ENCODE measurements around the gene TTC7B.

The TTC7B gene

GRCh38 chr14:90651271-90651804, 164.9 kb downstream of the TTC7B start:
- no peaks in the 10 kb centered on the region for H3K9me3 Mint-ChIP-seq
- no peak for DNase-seq

GRCh38 chr14:90649557-90650135, 166.6 kb downstream of the TTC7B start:
- H3K27me3 Mint-ChIP-seq, result no peaks in the 10 kb centered on the region
- no peak overlapping the region for H3K4me3 Mint-ChIP-seq
- no peaks in the 10 kb centered on the region for H3K4me1 Mint-ChIP-seq (ENCODE audit: low read depth)
- no peak overlapping the region for H3K27ac Mint-ChIP-seq
- H3K36me3 Mint-ChIP-seq (ENCODE audit: low read depth), result no peaks in the 10 kb centered on the region
- no peaks in the 10 kb centered on the region for H3K9me3 Mint-ChIP-seq
- DNase-seq, result no peak

More at GRCh38 chr14:90651271-90651804, 164.9 kb downstream of the TTC7B start:
- H3K4me1 Mint-ChIP-seq (ENCODE audit: low read depth), result no peaks in the 10 kb centered on the region
- H3K27me3 Mint-ChIP-seq, result no peaks in the 10 kb centered on the region
- H3K36me3 Mint-ChIP-seq (ENCODE audit: low read depth), result no peaks in the 10 kb centered on the region
- H3K4me3 Mint-ChIP-seq, result no peak overlapping the region
- H3K27ac Mint-ChIP-seq, result no peak overlapping the region

GRCh38 chr14:90649083-90649482, 167.1 kb downstream of the TTC7B start:
- Mint-ChIP-seq H3K36me3 (ENCODE audit: low read depth) (no peaks in the 10 kb centered on the region), H3K4me1 (ENCODE audit: low read depth) (no peaks in the 10 kb centered on the region), H3K27ac (no peak overlapping the region), H3K9me3 (no peaks in the 10 kb centered on the region), H3K4me3 (no peak overlapping the region), H3K27me3 (no peaks in the 10 kb centered on the region)
- no peak for DNase-seq

GRCh38 chr14:90648421-90648820, 167.8 kb downstream of the TTC7B start:
- Mint-ChIP-seq H3K9me3 (no peaks in the 10 kb centered on the region), H3K4me1 (ENCODE audit: low read depth) (no peaks in the 10 kb centered on the region), H3K27ac (no peak overlapping the region), H3K36me3 (ENCODE audit: low read depth) (no peaks in the 10 kb centered on the region), H3K4me3 (no peak overlapping the region), H3K27me3 (no peaks in the 10 kb centered on the region)
- no peak for DNase-seq

GRCh38 chr14:90647473-90648005, 168.7 kb downstream of the TTC7B start:
- Mint-ChIP-seq H3K4me1 (ENCODE audit: low read depth) (no peaks in the 10 kb centered on the region), H3K27me3 (no peaks in the 10 kb centered on the region), H3K9me3 (no peaks in the 10 kb centered on the region), H3K36me3 (ENCODE audit: low read depth) (no peaks in the 10 kb centered on the region), H3K27ac (no peak overlapping the region), H3K4me3 (no peak overlapping the region)
- no peak for DNase-seq

- no peak for DNase-seq
- H3K4me1 Mint-ChIP-seq (ENCODE audit: low read depth), result no peaks in the 10 kb centered on the region
- no peaks in the 10 kb centered on the region for H3K36me3 Mint-ChIP-seq (ENCODE audit: low read depth)
- H3K4me3 Mint-ChIP-seq, result no peak overlapping the region
- no peak overlapping the region for H3K27ac Mint-ChIP-seq
- H3K27me3 Mint-ChIP-seq, result no peaks in the 10 kb centered on the region
- H3K9me3 Mint-ChIP-seq, result no peaks in the 10 kb centered on the region
Measured at GRCh38 chr14:90645842-90646443, 170.3 kb downstream of the TTC7B start.

- no peaks in the 10 kb centered on the region for H3K36me3 Mint-ChIP-seq (ENCODE audit: low read depth)
- DNase-seq, result no peak
- H3K4me3 Mint-ChIP-seq, result no peak overlapping the region
- no peaks in the 10 kb centered on the region for H3K27me3 Mint-ChIP-seq
- H3K9me3 Mint-ChIP-seq, result no peaks in the 10 kb centered on the region
- H3K27ac Mint-ChIP-seq, result no peak overlapping the region
- no peaks in the 10 kb centered on the region for H3K4me1 Mint-ChIP-seq (ENCODE audit: low read depth)
Measured at GRCh38 chr14:90644882-90645281, 171.3 kb downstream of the TTC7B start.

- Mint-ChIP-seq H3K4me1 (ENCODE audit: low read depth) (no peaks in the 10 kb centered on the region), H3K4me3 (no peak overlapping the region), H3K27me3 (no peaks in the 10 kb centered on the region), H3K36me3 (ENCODE audit: low read depth) (no peaks in the 10 kb centered on the region), H3K9me3 (no peaks in the 10 kb centered on the region), H3K27ac (no peak overlapping the region)
- DNase-seq, result no peak
Measured at GRCh38 chr14:90643982-90644670, 172.1 kb downstream of the TTC7B start.

- Mint-ChIP-seq H3K9me3 (no peaks in the 10 kb centered on the region), H3K27ac (no peak overlapping the region), H3K4me1 (ENCODE audit: low read depth) (no peaks in the 10 kb centered on the region), H3K4me3 (no peak overlapping the region), H3K27me3 (no peaks in the 10 kb centered on the region), H3K36me3 (ENCODE audit: low read depth) (no peaks in the 10 kb centered on the region)
- no peak for DNase-seq
Measured at GRCh38 chr14:90642244-90642717, 173.9 kb downstream of the TTC7B start.

GRCh38 chr14:90641615-90642243, 174.5 kb downstream of the TTC7B start:
- Mint-ChIP-seq H3K36me3 (ENCODE audit: low read depth) (no peaks in the 10 kb centered on the region), H3K27ac (no peak overlapping the region), H3K4me1 (ENCODE audit: low read depth) (no peaks in the 10 kb centered on the region), H3K27me3 (no peaks in the 10 kb centered on the region), H3K9me3 (no peaks in the 10 kb centered on the region), H3K4me3 (no peak overlapping the region)
- no peak for DNase-seq

GRCh38 chr14:90641168-90641567, 175.1 kb downstream of the TTC7B start:
- Mint-ChIP-seq H3K27ac (no peak overlapping the region), H3K4me1 (ENCODE audit: low read depth) (no peaks in the 10 kb centered on the region), H3K27me3 (no peaks in the 10 kb centered on the region), H3K4me3 (no peak overlapping the region), H3K36me3 (ENCODE audit: low read depth) (no peaks in the 10 kb centered on the region), H3K9me3 (no peaks in the 10 kb centered on the region)
- DNase-seq, result no peak

- DNase-seq, result no peak
- Mint-ChIP-seq H3K27ac (no peak overlapping the region), H3K4me3 (no peak overlapping the region), H3K4me1 (ENCODE audit: low read depth) (no peaks in the 10 kb centered on the region), H3K36me3 (ENCODE audit: low read depth) (no peaks in the 10 kb centered on the region), H3K27me3 (no peaks in the 10 kb centered on the region), H3K9me3 (no peaks in the 10 kb centered on the region)
Measured at GRCh38 chr14:90639641-90640040, 176.6 kb downstream of the TTC7B start.

GRCh38 chr14:90632871-90633270, 183.4 kb downstream of the TTC7B start:
- no peak overlapping the region for H3K27ac Mint-ChIP-seq
- H3K9me3 Mint-ChIP-seq, result no peaks in the 10 kb centered on the region
- H3K27me3 Mint-ChIP-seq, result no peaks in the 10 kb centered on the region
- DNase-seq, result no peak
- no peaks in the 10 kb centered on the region for H3K36me3 Mint-ChIP-seq (ENCODE audit: low read depth)
- peaks cover 5% of the 10 kb centered on the region for H3K4me1 Mint-ChIP-seq (ENCODE audit: low read depth)
- H3K4me3 Mint-ChIP-seq, result no peak overlapping the region

GRCh38 chr14:90632451-90632850, 183.8 kb downstream of the TTC7B start:
- H3K4me1 Mint-ChIP-seq (ENCODE audit: low read depth), result peaks cover 5% of the 10 kb centered on the region

More at GRCh38 chr14:90632451-90632850, 183.8 kb downstream of the TTC7B start:
- Mint-ChIP-seq H3K9me3 (no peaks in the 10 kb centered on the region), H3K4me3 (no peak overlapping the region), H3K27me3 (no peaks in the 10 kb centered on the region), H3K36me3 (ENCODE audit: low read depth) (no peaks in the 10 kb centered on the region), H3K27ac (no peak overlapping the region)
- no peak for DNase-seq

All from activated T-cell treated with anti-CD3 and anti-CD28 coated beads, Interleukin-2, amount 50 U/mL, for 24 hours (primary cell).